GM12878 (cell line): ENCODE measurements around the gene CFAP54. TPM values are rescaled to one million over a fixed set of nuclear protein-coding genes. Genes with fewer than 3 reads are reported as not detected.
A peak's percentile ranks its signal among the peaks of the same experiment; 100 is the strongest.

Source experiments
- ATAC-seq: fragments of 200-7000 bp; cut with Tn5 transposase; 3 replicates; pipeline ENCODE4 v1.9.1; 2020; ENCODE audit warnings: mild to moderate bottlenecking, moderate library complexity
- BruUV-seq: library from RNA; stranded (reverse); fragments of 400-500 nt; replicated peaks from 2 replicates; lab custom pipeline; 2021; lab: Mats Ljungman, UMichigan
- CTCF ChIA-PET: fragments of 300-600 bp; sonication (Branson Sonifier 250); formaldehyde crosslinking; extraction: SDS; loops from one replicate; lab custom pipeline; 2021; ENCODE audit warnings: inconsistent platforms; lab: Yijun Ruan, JAX
- POLR2A ChIA-PET: fragments of 350-600 bp; formaldehyde crosslinking; extraction: SDS; loops from one replicate; lab custom pipeline; 2021; ENCODE audit warnings: inconsistent platforms; lab: Charles Lee
- RAD21 ChIA-PET: fragments of 300-600 bp; sonication (Branson Sonifier 250); formaldehyde crosslinking; loops from one replicate; lab custom pipeline; 2023; ENCODE audit warnings: antibody characterized with exemption; ENCODE audit not compliant: unreplicated experiment; lab: Charles Lee
- SMC1A ChIA-PET: fragments of 300-600 bp; sonication (Branson Sonifier 250); formaldehyde crosslinking; loops from one replicate; lab custom pipeline; 2023; ENCODE audit not compliant: unreplicated experiment, uncharacterized antibody; lab: Charles Lee
- DNase-seq: peaks from one replicate; pipeline ENCODE4 v3.0.0-alpha.2; 2011; ENCODE audit warnings: low read depth, low spot score
- FAIRE-seq: peaks from 3 replicates; lab custom pipeline; 2011; peaks lifted over from hg19 to GRCh38; lab: Jason Lieb, UNC
- H2AFZ ChIP-seq: 2 replicates; pipeline ENCODE4 v1.6.0; 2011; ENCODE audit warnings: low read depth, low read length, control low read depth; ENCODE audit not compliant: control insufficient read depth
- H3K27ac ChIP-seq: 2 replicates; pipeline ENCODE4 v1.5.1; 2011; ENCODE audit warnings: control low read depth; ENCODE audit not compliant: control insufficient read depth, insufficient read depth
- H3K27me3 ChIP-seq, 2 experiments: replicated peaks in 1 of 2; 2 replicates each; pipeline versions ENCODE4 v1.6.0 to v1.6.1; 2011; ENCODE audit warnings: low read length in 1 of 2; ENCODE audit not compliant: control insufficient read depth in 2 of 2, insufficient read depth in 2 of 2
- H3K36me3 ChIP-seq, 2 experiments: 2 replicates each; pipeline ENCODE4 v1.5.1; 2011; ENCODE audit warnings: low read length in 1 of 2; ENCODE audit not compliant: control insufficient read depth in 2 of 2, insufficient read depth in 2 of 2
- H3K4me1 ChIP-seq: 2 replicates; pipeline ENCODE4 v1.6.1; 2011; ENCODE audit warnings: mild to moderate bottlenecking, low read length, moderate library complexity, mixed read lengths; ENCODE audit not compliant: control insufficient read depth, insufficient read depth
- H3K4me2 ChIP-seq: 2 replicates; pipeline ENCODE4 v1.6.0; 2011; ENCODE audit warnings: control low read depth; ENCODE audit not compliant: control insufficient read depth, insufficient read depth
- H3K4me3 ChIP-seq: fragments of 200-600 bp; sonication (generic); 2 replicates; pipeline ENCODE4 v1.5.1; 2016
- H3K79me2 ChIP-seq: 2 replicates; pipeline ENCODE4 v1.6.0; 2011; ENCODE audit warnings: low read length; ENCODE audit not compliant: control insufficient read depth, insufficient read depth
- H3K9ac ChIP-seq: 2 replicates; pipeline ENCODE4 v1.8.0; 2011; ENCODE audit warnings: low read length, control low read depth, mixed read lengths; ENCODE audit not compliant: control insufficient read depth, insufficient read depth
- H3K9me3 ChIP-seq: replicated peaks from 3 replicates; pipeline ENCODE4 v1.5.1; 2011; ENCODE audit warnings: mild to moderate bottlenecking, low read length; ENCODE audit not compliant: control insufficient read depth, insufficient read depth
- H4K20me1 ChIP-seq: 2 replicates; pipeline ENCODE4 v1.6.0; 2011; ENCODE audit not compliant: control insufficient read depth, insufficient read depth
- BCL11A ChIP-seq: IDR thresholded peaks from 2 replicates; pipeline ENCODE4 v1.6.1; 2011; ENCODE audit warnings: low read depth, low read length
- BMI1 ChIP-seq: fragments of 450-650 bp; IDR thresholded peaks from 2 replicates; pipeline ENCODE4 v1.6.1; 2016; ENCODE audit warnings: mild to moderate bottlenecking, moderate library complexity, borderline replicate concordance
- DPF2 ChIP-seq: fragments of 450-650 bp; IDR thresholded peaks from 2 replicates; pipeline ENCODE4 v1.6.1; 2017; ENCODE audit warnings: mild to moderate bottlenecking
- E4F1 ChIP-seq: fragments of 450-650 bp; IDR thresholded peaks from 2 replicates; pipeline ENCODE4 v1.6.1; 2018; ENCODE audit warnings: borderline replicate concordance, mild to moderate bottlenecking; ENCODE audit not compliant: partially characterized antibody
- IKZF1 ChIP-seq: fragments of 450-650 bp; conservative IDR thresholded peaks from 2 replicates; pipeline ENCODE4 v1.6.1; 2017; ENCODE audit warnings: antibody characterized with exemption, mild to moderate bottlenecking
- IKZF2 ChIP-seq, 2 experiments: fragments of 450-650 bp; IDR thresholded peaks; 2 replicates each; pipeline ENCODE4 v1.6.1; 2017; ENCODE audit warnings: mild to moderate bottlenecking in 2 of 2, moderate library complexity in 2 of 2
- MEF2B ChIP-seq: fragments of 450-650 bp; IDR thresholded peaks from 2 replicates; pipeline ENCODE4 v1.6.1; 2018; ENCODE audit warnings: mild to moderate bottlenecking, moderate library complexity; ENCODE audit not compliant: partially characterized antibody, poor library complexity, severe bottlenecking
- MTA2 ChIP-seq: fragments of 450-650 bp; IDR thresholded peaks from 2 replicates; pipeline ENCODE4 v1.6.1; 2016; ENCODE audit warnings: low read depth, mild to moderate bottlenecking, moderate library complexity
- NBN ChIP-seq: fragments of 450-650 bp; IDR thresholded peaks from 2 replicates; pipeline ENCODE4 v1.6.1; 2016
- POLR2AphosphoS2 ChIP-seq: IDR thresholded peaks from 2 replicates; pipeline ENCODE4 v1.6.1; 2011; ENCODE audit warnings: low read depth, mild to moderate bottlenecking, low read length, improper control_type of control experiment, moderate library complexity
- RCOR1 ChIP-seq: conservative IDR thresholded peaks from 2 replicates; pipeline ENCODE4 v1.6.1; 2012; ENCODE audit warnings: low read depth, low read length, improper control_type of control experiment
- RELB ChIP-seq: fragments of 450-650 bp; IDR thresholded peaks from 2 replicates; pipeline ENCODE4 v1.6.1; 2017; ENCODE audit warnings: low read depth, mild to moderate bottlenecking, moderate library complexity
- SKIL ChIP-seq: fragments of 450-650 bp; IDR thresholded peaks from 2 replicates; pipeline ENCODE4 v1.6.1; 2017; ENCODE audit warnings: mild to moderate bottlenecking, low read depth, inconsistent platforms; ENCODE audit not compliant: poor library complexity, severe bottlenecking
- SP1 ChIP-seq: IDR thresholded peaks from one replicate; pipeline ENCODE4 v1.6.1; 2011; ENCODE audit warnings: low read depth, low read length
- TBL1XR1 ChIP-seq: IDR thresholded peaks from 2 replicates; pipeline ENCODE4 v1.6.1; 2012; ENCODE audit warnings: low read depth, low read length, improper control_type of control experiment
- TCF12 ChIP-seq: IDR thresholded peaks from 2 replicates; pipeline ENCODE4 v1.6.1; 2011; ENCODE audit warnings: low read depth, mild to moderate bottlenecking, low read length
- ZNF217 ChIP-seq: fragments of 450-650 bp; IDR thresholded peaks from 2 replicates; pipeline ENCODE4 v1.6.1; 2017; ENCODE audit warnings: antibody characterized with exemption, mild to moderate bottlenecking
- ZNF274 ChIP-seq: IDR thresholded peaks from one replicate; pipeline ENCODE4 v1.8.0; 2011; ENCODE audit not compliant: insufficient read length, insufficient read depth
- WGBS: methylation state at CpG from one replicate; pipeline ENCODE4 v1.1.6; 2016; ENCODE audit warnings: low lambda C conversion rate; ENCODE audit not compliant: insufficient replicate concordance, insufficient coverage; ENCODE audit errors: missing lambda C conversion rate; 5-methylcytosine and 5-hydroxymethylcytosine counted together
- in situ Hi-C: fragments of 300-500 bp; cut with MboI; formaldehyde crosslinking; loops from 9 replicates; pipeline ENCODE4 v1.14.3; 2018; ENCODE audit warnings: mixed read lengths
- intact Hi-C: fragments of 100-400 bp; cut with micrococcal nuclease; formaldehyde crosslinking; loops from one replicate; pipeline ENCODE4 v1.14.2; 2022; ENCODE audit not compliant: unreplicated experiment
- polyA plus RNA-seq, 11 experiments: library from polyadenylated mRNA; depleted of rRNA in 4 of 11; unstranded in 6 of 11; stranded (reverse) in 5 of 11; fragments of >200 nt; fragmentation: Nextera tagmentation in 4 of 11; fragmentation: Illumina TruSeq in 1 of 11; extraction: Ambion mirVana in 4 of 11; extraction: Trizol in 1 of 11; gene quantifications; 1 replicate in 1 of 11; 2 replicates in 10 of 11; pipeline versions ENCODE4 v1.2.1 to v1.2.3, GENCODE V29; 2011 to 2016; ENCODE audit warnings: inconsistent platforms in 2 of 11, missing spikeins in 2 of 11, low read depth in 1 of 11
- total RNA-seq, 4 experiments: library from RNA; depleted of rRNA in 3 of 4; stranded (reverse); fragments of >200 nt in 3 of 4; fragmentation: Illumina TruSeq in 1 of 4; extraction: Trizol in 1 of 4; gene quantifications; 2 replicates each; pipeline versions ENCODE4 v1.2.1 to v1.2.3, GENCODE V29; 2013 to 2021

CFAP54 gene
- total and polyA plus RNA-seq, 10 of the 15 experiments (the other 5 are each of a cell fraction or from before 2014, with no cell fraction given): 0.19 to 1.5 (median 0.56) TPM

GRCh38 chr12:96456265-96456974, 33.0 kb upstream of the CFAP54 start:
- H3K79me2 ChIP-seq: no peaks in the 10 kb centered on the region
- ATAC-seq (peak; percentile 96), FAIRE-seq (peak; percentile 90), DNase-seq (peak; percentile 62)
- H3K27me3 ChIP-seq: no peaks in the 10 kb centered on the region
- 11% methylated on average over 5 of the region's 5 CpGs for whole genome bisulfite sequencing
- no peak overlapping the region for H2AFZ ChIP-seq
- SMC1A ChIA-PET: interaction anchor here (0.6 to 2.1 kb wide), 9 partner anchors 8 to 53 kb away, joined by 3 to 7 read pairs (median 3); partner anchors contain the start of gene CFAP54
- H3K4me1 ChIP-seq: peaks cover 22% of the 10 kb centered on the region
- H3K27ac ChIP-seq: peak overlapping the region; percentile 24; the same call in 1 of the 2 replicates
- CTCF ChIA-PET: interaction anchor here (1.6 to 2.2 kb wide), 4 partner anchors 10 to 60 kb away, joined by 6 to 7 read pairs (median 6); no protein-coding TSS in a partner anchor
- no peak overlapping the region for H3K9ac ChIP-seq
- POLR2A ChIA-PET: no interaction called here
- no peaks in the 10 kb centered on the region; the same call in 2 of the 3 replicates for H3K9me3 ChIP-seq
- H3K4me2 ChIP-seq: peak overlapping the region; percentile 60; the same call in 1 of the 2 replicates
- RAD21 ChIA-PET: interaction anchor here (0.8 to 1.0 kb wide), 3 partner anchors 53 to 184 kb away, joined by 3 to 4 read pairs (median 3); no protein-coding TSS in a partner anchor
- in situ Hi-C loops (no loop called here), intact Hi-C loops (loop anchor here (5.0 kb wide), 2 partner anchors 39 to 46 kb away; no protein-coding TSS in a partner anchor)
- no peaks in the 10 kb centered on the region for H3K36me3 ChIP-seq
- H4K20me1 ChIP-seq: no peaks in the 10 kb centered on the region
- H3K4me3 ChIP-seq: no peak overlapping the region
- BruUV-seq: no TSS peak
- TF ChIP-seq SP1 (peak; percentile 52), IKZF2 (IDR thresholded peaks at IDR 0.05) (peak; percentile 97), RCOR1 (0 out of 2 replicates have a peak, but pooled peaks have one; percentile 44), TCF12 (no peak), BCL11A (peak; percentile 80), POLR2AphosphoS2 (no peak), MEF2B (peak; percentile 39), BMI1 (peak; percentile 75; the same call in 1 of the 2 replicates), ZNF274 (no peak), MTA2 (peak; percentile 89), E4F1 (no peak), RELB (peak; percentile 81), DPF2 (peak; percentile 94), ZNF217 (peak; percentile 56), SKIL (peak; percentile 51), TBL1XR1 (0 out of 2 replicates have a peak, but pooled peaks have one; percentile 37), NBN (peak; percentile 69; the same call in 1 of the 2 replicates), IKZF1 (peak; percentile 91)
